ENCODE measurements around the gene ANP32A.
"Not testable (repeated sequence)": the region's sequence is repeated elsewhere in the genome, so short reads cannot be mapped to it uniquely, and the experiment has no call there.

The ANP32A gene

GRCh38 chr15:68781766-68782588 lies 38.7 kb downstream of the ANP32A start:
- peak; percentile 39 for DNase-seq

- no peak for DNase-seq
These were observed 39.5 kb downstream of the ANP32A start for GRCh38 chr15:68781217-68781616.

- DNase-seq = no peak
These were observed 41.8 kb downstream of the ANP32A start for GRCh38 chr15:68778876-68779275.

GRCh38 chr15:68776477-68777270 lies 44.0 kb downstream of the ANP32A start:
- no peak for DNase-seq

GRCh38 chr15:68775671-68776476 lies 44.8 kb downstream of the ANP32A start:
- DNase-seq = no peak

GRCh38 chr15:68775236-68775577 lies 45.5 kb downstream of the ANP32A start:
- DNase-seq = no peak

- DNase-seq = no peak
These were observed 46.0 kb downstream of the ANP32A start for GRCh38 chr15:68774521-68775235.

GRCh38 chr15:68774120-68774519 lies 46.6 kb downstream of the ANP32A start:
- no peak for DNase-seq

GRCh38 chr15:68773036-68773435 lies 47.7 kb downstream of the ANP32A start:
- DNase-seq = no peak

GRCh38 chr15:68770216-68770615 lies 50.5 kb downstream of the ANP32A start:
- DNase-seq = no peak

- no peak for DNase-seq
These were observed 51.0 kb downstream of the ANP32A start for GRCh38 chr15:68769702-68770101.

GRCh38 chr15:68768321-68768720 lies 52.4 kb downstream of the ANP32A start:
- DNase-seq = no peak

- no peak for DNase-seq
These were observed 52.9 kb downstream of the ANP32A start for GRCh38 chr15:68767833-68768232.

- no peak for DNase-seq
These were observed 54.9 kb downstream of the ANP32A start for GRCh38 chr15:68765602-68766368.

GRCh38 chr15:68764090-68764489 lies 56.6 kb downstream of the ANP32A start:
- DNase-seq = no peak

GRCh38 chr15:68763063-68763462 lies 57.6 kb downstream of the ANP32A start:
- DNase-seq = no peak

- DNase-seq = not testable (repeated sequence)
These were observed 60.6 kb downstream of the ANP32A start for GRCh38 chr15:68759982-68760579.

- no peak for DNase-seq
These were observed 65.0 kb downstream of the ANP32A start for GRCh38 chr15:68755731-68756130.

- no peak for DNase-seq
These were observed 69.1 kb downstream of the ANP32A start for GRCh38 chr15:68751622-68752021.

GRCh38 chr15:68749793-68750192 lies 70.9 kb downstream of the ANP32A start:
- DNase-seq = no peak

- DNase-seq = no peak
These were observed 71.3 kb downstream of the ANP32A start for GRCh38 chr15:68749365-68749764.
